Measurements from ENCODE around the gene PPM1L. TPM values are rescaled to one million over a fixed set of nuclear protein-coding genes. Genes with fewer than 3 reads are reported as not detected.
"Not testable (repeated sequence)": the region's sequence is repeated elsewhere in the genome, so short reads cannot be mapped to it uniquely, and the experiment has no call there.

Gene PPM1L
- total RNA-seq (1 to 10 TPM; 5.1 to 6.5 TPM), polyA plus RNA-seq (1 to 10 TPM in 1 of 2 donors, under 1 TPM in 1; 0.84 to 1.8 TPM)

DNA sequence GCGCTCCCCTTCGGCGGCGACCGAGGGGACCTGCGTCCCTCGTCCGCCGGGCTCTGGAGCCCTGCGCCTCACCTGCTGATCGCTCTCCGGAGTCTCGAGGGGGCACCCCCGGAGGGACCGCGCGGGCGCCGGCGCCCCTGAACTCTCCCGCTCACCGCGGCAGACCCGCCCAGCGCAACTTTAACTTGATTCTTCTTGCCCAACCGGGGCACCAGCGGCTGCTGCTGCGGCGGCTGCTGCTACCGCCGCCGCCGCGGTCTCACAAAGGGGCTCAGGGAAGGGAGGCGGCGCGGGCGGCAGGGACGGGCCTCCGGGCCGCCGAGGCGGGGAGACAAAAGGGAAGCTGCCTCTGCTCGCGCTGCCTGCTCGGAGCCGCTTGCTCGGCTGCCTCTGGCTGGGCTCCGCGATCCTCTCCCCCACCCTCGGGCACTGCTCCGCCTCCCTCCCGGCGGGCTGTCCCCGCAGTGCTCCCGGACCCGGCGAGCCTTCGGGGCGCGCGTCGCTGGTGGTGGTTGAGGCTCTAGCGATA lies at the start of gene PPM1L:
PPM1L (plus strand) TSS at position 456 of the 529 bp plus-strand sequence.
- peaks cover 0 to 8% of the 10 kb centered on the region in 2 donors for H3K27me3 Mint-ChIP-seq
- CTCF ChIA-PET (ENCODE audit: partially characterized antibody): interaction anchor here (1.1 to 1.2 kb wide), 3 partner anchors 11 to 306 kb away, joined by 3 read pairs; partner anchors contain the start of gene TRIM59
- H3K36me3 ChIP-seq (ENCODE audit: insufficient read depth, low read length): no peaks in the 10 kb centered on the region
- H3K27ac ChIP-seq (ENCODE audit: low read depth, low read length): peak within 1 kb of the TSS; percentile 69
- peak within 1 kb of the TSS; percentile 94 to 98 (median 97) for H3K27ac Mint-ChIP-seq
- no peaks in the 10 kb centered on the region for H3K9me3 Mint-ChIP-seq
- peaks cover 0 to 7% of the 10 kb centered on the region in 2 donors for H3K36me3 Mint-ChIP-seq
- peak; percentile 66 to 72 (median 70) for DNase-seq
- peak within 1 kb of the TSS; percentile 91 to 98 (median 94) for H3K4me3 Mint-ChIP-seq
- H3K27me3 ChIP-seq (ENCODE audit: insufficient read depth, low read length): no peaks in the 10 kb centered on the region
- POLR2A ChIA-PET (ENCODE audit: partially characterized antibody): interaction anchor here (0.6 to 2.5 kb wide), 11 partner anchors 17 to 1954 kb away, joined by 3 to 16 read pairs (median 4); partner anchors contain the start of genes KPNA4, MFSD1, NMD3 and TRIM59
- intact Hi-C loops (cut with micrococcal nuclease): loop anchor here (1.0 to 10.0 kb wide), 6 partner anchors 191 to 1951 kb away; partner anchors contain the start of genes IFT80, KPNA4, MFSD1 and NMD3
- peaks cover 17 to 37% (median 27%) of the 10 kb centered on the region in 4 donors for H3K4me1 Mint-ChIP-seq
- peaks cover 24% of the 10 kb centered on the region for H3K4me1 ChIP-seq (ENCODE audit: insufficient read depth, low read length)
- H3K9me3 ChIP-seq (ENCODE audit: control insufficient read depth in 1 of 2, low read length in 2 of 2): no peaks in the 10 kb centered on the region
- peak within 1 kb of the TSS; percentile 67 to 96 for H3K4me3 ChIP-seq (ENCODE audit: low read length in 2 of 2)

DNA sequence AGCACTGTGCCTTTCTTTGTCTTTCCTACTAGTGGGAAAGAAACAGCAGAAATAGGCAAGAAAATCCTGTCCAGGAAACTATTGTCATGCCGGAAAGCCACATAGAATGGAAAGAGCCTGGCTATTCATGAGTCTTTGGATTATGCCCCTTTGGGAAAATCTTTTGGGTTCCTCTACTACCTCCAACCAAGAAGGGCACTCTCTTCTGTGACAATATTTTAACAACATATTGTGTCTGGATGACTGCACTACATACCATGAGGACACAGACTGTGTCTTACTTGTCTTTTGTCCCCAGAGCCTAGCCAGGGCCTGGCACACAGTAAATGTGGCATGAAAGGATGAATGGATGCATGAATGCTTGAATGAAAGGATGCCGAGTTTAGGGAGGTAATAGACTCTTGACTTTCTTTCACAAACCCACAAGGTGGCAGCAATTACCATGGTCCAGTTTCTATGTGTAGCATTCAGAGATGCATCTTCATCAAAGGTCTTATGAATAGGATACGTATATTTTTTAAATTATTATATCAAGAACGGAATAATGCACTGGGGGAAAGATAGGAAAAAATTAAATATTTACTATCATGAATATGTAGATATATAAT lies 48.7 kb upstream of the PPM1L start:
- no peak overlapping the region for H3K27ac ChIP-seq (ENCODE audit: low read depth, low read length)
- intact Hi-C loops (cut with micrococcal nuclease): loop anchor here (1.0 to 5.0 kb wide), 3 partner anchors 235 to 717 kb away; no protein-coding TSS in a partner anchor
- Mint-ChIP-seq H3K4me3 (no peak overlapping the region), H3K27ac (no peak overlapping the region), H3K36me3 (no peaks in the 10 kb centered on the region), H3K27me3 (peaks cover 24 to 36% of the 10 kb centered on the region in 2 donors), H3K4me1 (no peaks in the 10 kb centered on the region), H3K9me3 (no peaks in the 10 kb centered on the region)
- ChIA-PET POLR2A (ENCODE audit: partially characterized antibody) (no interaction called here), CTCF (ENCODE audit: partially characterized antibody) (interaction anchor here (1.2 to 4.4 kb wide), 5 partner anchors 20 to 713 kb away, joined by 3 to 72 read pairs (median 4); no protein-coding TSS in a partner anchor)
- peak in 4 of 5 donors; percentile 36 to 44 (median 40) for DNase-seq
- H3K36me3 ChIP-seq (ENCODE audit: insufficient read depth, low read length): no peaks in the 10 kb centered on the region
- no peaks in the 10 kb centered on the region for H3K27me3 ChIP-seq (ENCODE audit: insufficient read depth, low read length)
- H3K4me1 ChIP-seq (ENCODE audit: insufficient read depth, low read length): no peaks in the 10 kb centered on the region
- H3K9me3 ChIP-seq (ENCODE audit: control insufficient read depth in 1 of 2, low read length in 2 of 2): no peaks in the 10 kb centered on the region
- no peak overlapping the region for H3K4me3 ChIP-seq (ENCODE audit: low read length in 2 of 2)

DNA sequence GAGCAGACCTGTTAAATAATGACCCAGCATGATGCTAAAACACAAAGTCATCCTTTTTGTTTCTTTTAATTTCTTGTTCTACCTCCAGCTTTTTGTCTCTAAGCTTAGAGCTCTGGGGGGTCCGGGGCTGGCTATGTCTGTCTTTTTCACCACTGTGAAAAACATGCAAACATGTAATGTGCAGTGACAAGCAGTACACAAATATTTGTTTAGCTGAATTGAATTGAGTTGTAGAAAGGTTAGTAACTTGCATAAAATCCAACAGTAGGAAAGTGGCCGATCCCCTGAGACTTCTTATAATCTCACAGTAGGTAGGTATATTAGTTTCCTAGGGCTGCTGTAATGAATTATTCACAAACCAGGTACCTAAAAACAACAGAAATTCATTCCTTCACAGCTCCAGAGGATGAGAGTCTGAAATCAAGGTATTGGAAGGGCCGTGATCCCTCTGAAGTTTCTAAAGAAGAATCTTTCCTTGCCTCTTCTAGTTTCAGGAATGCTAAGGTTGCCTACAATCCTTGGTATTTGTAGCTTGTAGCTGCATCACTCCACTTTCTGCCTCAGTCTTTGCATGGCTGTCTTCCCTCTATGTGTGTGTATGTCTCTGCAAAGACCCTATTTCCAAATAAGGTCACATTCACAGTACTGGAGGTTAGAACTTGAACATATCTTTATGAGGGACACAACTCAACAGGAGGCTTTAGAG lies 46.4 kb upstream of the PPM1L start:
- DNase-seq: no peak
- H3K36me3 ChIP-seq (ENCODE audit: insufficient read depth, low read length): no peaks in the 10 kb centered on the region
- H3K27me3 Mint-ChIP-seq: peaks cover 27 to 30% of the 10 kb centered on the region in 2 donors

DNA sequence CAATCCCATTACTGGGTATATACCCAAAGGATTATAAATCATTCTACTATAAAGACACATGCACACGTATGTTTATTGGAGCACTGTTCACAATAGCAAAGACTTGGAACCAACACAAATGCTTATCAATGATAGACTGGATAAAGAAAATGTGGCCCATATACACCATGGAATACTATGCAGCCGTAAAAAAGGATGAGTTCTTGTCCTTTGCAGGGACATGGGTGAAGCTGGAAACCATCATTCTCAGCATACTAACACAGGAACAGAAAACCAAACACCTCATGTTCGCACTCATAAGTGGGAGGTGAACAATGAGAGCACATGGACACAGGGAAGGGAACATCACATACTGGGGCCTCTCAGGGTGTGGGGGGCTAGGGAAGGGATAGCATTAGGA lies 42.9 kb upstream of the PPM1L start:
- DNase-seq; H3K4me1 ChIP-seq (ENCODE audit: insufficient read depth, low read length); H3K27ac Mint-ChIP-seq; intact Hi-C loops (cut with micrococcal nuclease); H3K27ac ChIP-seq (ENCODE audit: low read depth, low read length); H3K9me3 ChIP-seq (ENCODE audit: control insufficient read depth in 1 of 2, low read length in 2 of 2); H3K36me3 Mint-ChIP-seq; H3K36me3 ChIP-seq (ENCODE audit: insufficient read depth, low read length); H3K4me1 Mint-ChIP-seq; H3K9me3 Mint-ChIP-seq; H3K4me3 ChIP-seq (ENCODE audit: low read length in 2 of 2); H3K4me3 Mint-ChIP-seq; POLR2A ChIA-PET (ENCODE audit: partially characterized antibody); H3K27me3 ChIP-seq (ENCODE audit: insufficient read depth, low read length): not testable (repeated sequence)
- peaks cover 12 to 16% of the 10 kb centered on the region in 2 donors for H3K27me3 Mint-ChIP-seq
- CTCF ChIA-PET (ENCODE audit: partially characterized antibody): interaction anchor here (1.3 to 3.4 kb wide), 2 partner anchors 8 to 228 kb away, joined by 4 to 16 read pairs; no protein-coding TSS in a partner anchor

More for the DNA sequence above, 46.4 kb upstream of the PPM1L start:
- Mint-ChIP-seq H3K27ac (no peak overlapping the region), H3K9me3 (no peaks in the 10 kb centered on the region), H3K4me1 (no peaks in the 10 kb centered on the region), H3K4me3 (no peak overlapping the region), H3K36me3 (no peaks in the 10 kb centered on the region)
- Histone ChIP-seq H3K4me1 (ENCODE audit: insufficient read depth, low read length) (no peaks in the 10 kb centered on the region), H3K27me3 (ENCODE audit: insufficient read depth, low read length) (no peaks in the 10 kb centered on the region), H3K4me3 (ENCODE audit: low read length in 2 of 2) (no peak overlapping the region), H3K27ac (ENCODE audit: low read depth, low read length) (no peak overlapping the region), H3K9me3 (ENCODE audit: control insufficient read depth in 1 of 2, low read length in 2 of 2) (no peaks in the 10 kb centered on the region)
- POLR2A ChIA-PET (ENCODE audit: partially characterized antibody): no interaction called here
- CTCF ChIA-PET (ENCODE audit: partially characterized antibody): interaction anchor here (0.9 to 2.9 kb wide), 9 partner anchors 9 to 711 kb away, joined by 3 to 72 read pairs (median 4); no protein-coding TSS in a partner anchor
- intact Hi-C loops (cut with micrococcal nuclease): loop anchor here (5.0 kb wide), 1 partner anchor 563 kb away; no protein-coding TSS in a partner anchor

DNA sequence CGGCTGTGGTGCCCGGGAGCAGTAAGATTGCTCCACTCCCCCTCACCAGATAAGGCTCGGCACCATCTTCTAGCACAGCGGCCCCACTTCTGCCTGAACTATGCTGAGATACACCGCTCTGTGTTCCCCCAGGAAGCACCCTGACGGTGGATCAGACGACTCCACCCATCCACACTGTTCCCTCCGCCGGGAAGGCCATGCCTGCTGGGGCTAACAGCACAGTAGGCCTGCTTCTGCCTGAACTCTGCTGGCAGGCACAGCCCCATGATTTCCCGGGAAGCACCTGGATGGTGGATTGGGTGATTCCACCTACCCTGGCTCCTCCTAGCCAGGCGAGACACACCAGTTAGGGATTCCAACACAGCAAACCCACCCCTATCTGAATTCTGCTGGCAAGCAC lies 36.3 kb upstream of the PPM1L start:
- ChIA-PET CTCF (ENCODE audit: partially characterized antibody) (no interaction called here), POLR2A (ENCODE audit: partially characterized antibody) (no interaction called here)
- Histone ChIP-seq H3K4me3 (ENCODE audit: low read length in 2 of 2) (no peak overlapping the region), H3K27me3 (ENCODE audit: insufficient read depth, low read length) (no peaks in the 10 kb centered on the region), H3K9me3 (ENCODE audit: control insufficient read depth in 1 of 2, low read length in 2 of 2) (no peaks in the 10 kb centered on the region), H3K27ac (ENCODE audit: low read depth, low read length) (no peak overlapping the region), H3K36me3 (ENCODE audit: insufficient read depth, low read length) (no peaks in the 10 kb centered on the region), H3K4me1 (ENCODE audit: insufficient read depth, low read length) (no peaks in the 10 kb centered on the region)
- intact Hi-C loops (cut with micrococcal nuclease): no loop called here
- Mint-ChIP-seq H3K4me1 (no peaks in the 10 kb centered on the region), H3K9me3 (peaks cover 0 to 2% (median 0%) of the 10 kb centered on the region in 8 donors), H3K27me3 (peaks cover 11% of the 10 kb centered on the region in 2 donors), H3K27ac (no peak overlapping the region), H3K36me3 (no peaks in the 10 kb centered on the region), H3K4me3 (no peak overlapping the region)
- DNase-seq: no peak

DNA sequence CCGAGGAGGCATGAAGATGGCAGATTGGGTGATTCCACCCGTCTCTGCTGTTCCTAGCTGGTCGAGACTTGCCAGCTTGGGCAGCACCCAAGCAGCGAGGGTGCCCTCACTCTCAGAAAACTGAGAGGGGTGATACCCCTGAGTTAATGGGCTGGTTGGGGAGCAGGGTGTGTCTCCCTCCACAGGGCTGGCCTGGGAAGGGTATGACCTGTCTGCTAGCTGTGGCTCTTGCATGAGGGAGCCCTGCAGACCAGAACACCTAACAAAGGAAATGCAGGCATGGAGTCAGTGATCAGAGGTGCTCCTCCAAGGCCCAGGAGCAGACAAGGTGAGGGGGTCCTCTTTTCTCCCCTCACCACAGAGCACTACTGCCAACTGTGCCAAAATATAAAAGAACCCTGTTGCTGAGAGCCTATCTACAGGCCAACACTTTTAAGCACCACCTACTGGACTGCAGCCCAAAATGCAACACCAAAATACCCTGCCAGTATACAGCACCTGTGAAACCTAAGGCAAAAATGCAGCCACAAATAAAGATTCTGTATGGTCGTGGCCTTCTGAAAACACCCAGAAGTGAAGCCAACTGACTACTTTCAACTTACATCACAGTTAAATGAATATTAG lies 35.8 kb upstream of the PPM1L start:
- H3K27me3 Mint-ChIP-seq: peaks cover 11 to 14% of the 10 kb centered on the region in 2 donors
- Histone ChIP-seq H3K36me3 (ENCODE audit: insufficient read depth, low read length) (no peaks in the 10 kb centered on the region), H3K4me3 (ENCODE audit: low read length in 2 of 2) (no peak overlapping the region), H3K27me3 (ENCODE audit: insufficient read depth, low read length) (no peaks in the 10 kb centered on the region), H3K27ac (ENCODE audit: low read depth, low read length) (no peak overlapping the region), H3K9me3 (ENCODE audit: control insufficient read depth in 1 of 2, low read length in 2 of 2) (no peaks in the 10 kb centered on the region), H3K4me1 (ENCODE audit: insufficient read depth, low read length) (no peaks in the 10 kb centered on the region)
- CTCF ChIA-PET (ENCODE audit: partially characterized antibody): interaction anchor here (1.0 kb wide), 1 partner anchor 221 kb away, joined by 3 read pairs; no protein-coding TSS in a partner anchor
- POLR2A ChIA-PET (ENCODE audit: partially characterized antibody): no interaction called here
- no peak overlapping the region for H3K27ac Mint-ChIP-seq
- H3K9me3 Mint-ChIP-seq: peaks cover 0 to 2% (median 0%) of the 10 kb centered on the region in 8 donors
- DNase-seq: no peak
- H3K36me3 Mint-ChIP-seq: no peaks in the 10 kb centered on the region
- no peaks in the 10 kb centered on the region for H3K4me1 Mint-ChIP-seq
- intact Hi-C loops (cut with micrococcal nuclease): no loop called here
- H3K4me3 Mint-ChIP-seq: no peak overlapping the region

Measured in CD4-positive, alpha-beta memory T cell (primary cell).